Renal cortical epithelial cell (primary cell): Measurements from ENCODE around the gene LAG3. TPM values are rescaled to one million over a fixed set of nuclear protein-coding genes. Genes with fewer than 3 reads are reported as not detected.

Source experiments
- DNase-seq: peaks from one replicate; pipeline ENCODE4 v3.0.0-alpha.2; 2011; ENCODE audit warnings: low read depth
- total RNA-seq: library from RNA; depleted of rRNA; stranded (reverse); fragments of >200 nt; gene quantifications from 2 replicates; pipeline ENCODE4 v1.2.3, GENCODE V29; 2014

LAG3 gene
- total RNA-seq, 1 donor from 2014 or later, result not detected

DNA sequence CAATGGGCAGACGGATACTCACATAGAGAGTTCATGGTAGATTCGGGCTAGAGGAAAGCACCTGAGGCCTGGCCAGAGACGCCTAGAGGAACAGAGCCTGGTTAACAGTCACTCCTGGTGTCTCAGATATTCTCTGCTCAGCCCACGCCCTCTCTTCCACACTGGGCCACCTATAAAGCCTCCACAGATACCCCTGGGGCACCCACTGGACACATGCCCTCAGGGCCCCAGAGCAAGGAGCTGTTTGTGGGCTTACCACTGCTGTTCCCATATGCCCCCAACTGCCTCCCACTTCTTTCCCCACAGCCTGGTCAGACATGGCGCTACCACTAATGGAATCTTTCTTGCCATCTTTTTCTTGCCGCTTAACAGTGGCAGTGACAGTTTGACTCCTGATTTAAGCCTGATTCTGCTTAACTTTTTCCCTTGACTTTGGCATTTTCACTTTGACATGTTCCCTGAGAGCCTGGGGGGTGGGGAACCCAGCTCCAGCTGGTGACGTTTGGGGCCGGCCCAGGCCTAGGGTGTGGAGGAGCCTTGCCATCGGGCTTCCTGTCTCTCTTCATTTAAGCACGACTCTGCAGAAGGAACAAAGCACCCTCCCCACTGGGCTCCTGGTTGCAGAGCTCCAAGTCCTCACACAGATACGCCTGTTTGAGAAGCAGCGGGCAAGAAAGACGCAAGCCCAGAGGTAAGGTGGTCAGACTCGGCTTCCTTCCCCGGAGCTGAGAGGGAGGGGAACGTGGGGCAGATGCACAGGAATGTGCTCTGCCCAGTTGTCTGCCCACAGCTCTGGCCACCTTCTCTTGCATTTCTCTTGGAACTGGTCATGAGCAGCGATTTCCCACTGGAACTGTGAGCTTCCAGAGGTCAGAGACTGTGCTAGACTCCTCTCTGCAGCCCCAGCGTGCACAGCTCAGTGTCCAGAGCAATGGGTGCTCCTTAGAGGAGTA, 16.9 kb downstream of the LAG3 start, which contains the start of gene CD4:
Gene CD4, plus strand, starts transcription at position 557 of the 953 bp plus-strand sequence. CDS start 10,611 bp downstream, outside the sequence.
- no peak for DNase-seq

GRCh38 chr12:6790496-6791150, 18.3 kb downstream of the LAG3 start:
- DNase-seq, result no peak

DNA sequence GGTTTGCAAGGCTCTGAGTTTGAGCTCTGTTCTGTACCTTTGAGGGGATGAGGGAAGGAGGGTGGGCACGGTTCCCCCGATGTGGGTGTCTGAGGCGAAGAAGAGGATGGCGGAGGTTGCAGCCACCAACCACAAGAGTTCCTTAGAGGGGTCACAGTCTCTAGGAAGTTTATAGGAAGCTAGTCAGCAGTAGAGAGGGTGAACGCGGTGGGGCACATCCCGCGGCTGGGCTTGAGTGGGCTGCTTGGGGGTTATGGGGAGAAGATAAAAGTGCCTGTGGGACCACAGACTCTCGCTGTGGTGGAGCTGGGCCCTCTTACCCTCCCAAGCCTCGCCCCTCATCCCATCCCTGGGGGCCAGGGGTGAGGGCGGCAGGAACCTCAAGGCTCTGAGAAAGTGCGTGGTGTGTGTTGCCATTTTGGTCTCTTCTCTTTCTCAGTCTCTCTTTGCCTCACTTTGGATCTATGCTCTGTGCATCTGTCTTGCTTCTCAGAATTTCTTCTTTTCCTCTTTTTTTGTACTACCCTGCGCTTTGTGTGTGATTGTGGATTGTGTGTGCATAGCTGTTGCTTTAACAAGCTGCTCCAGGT, 19.7 kb downstream of the LAG3 start:
- DNase-seq, result no peak

DNA sequence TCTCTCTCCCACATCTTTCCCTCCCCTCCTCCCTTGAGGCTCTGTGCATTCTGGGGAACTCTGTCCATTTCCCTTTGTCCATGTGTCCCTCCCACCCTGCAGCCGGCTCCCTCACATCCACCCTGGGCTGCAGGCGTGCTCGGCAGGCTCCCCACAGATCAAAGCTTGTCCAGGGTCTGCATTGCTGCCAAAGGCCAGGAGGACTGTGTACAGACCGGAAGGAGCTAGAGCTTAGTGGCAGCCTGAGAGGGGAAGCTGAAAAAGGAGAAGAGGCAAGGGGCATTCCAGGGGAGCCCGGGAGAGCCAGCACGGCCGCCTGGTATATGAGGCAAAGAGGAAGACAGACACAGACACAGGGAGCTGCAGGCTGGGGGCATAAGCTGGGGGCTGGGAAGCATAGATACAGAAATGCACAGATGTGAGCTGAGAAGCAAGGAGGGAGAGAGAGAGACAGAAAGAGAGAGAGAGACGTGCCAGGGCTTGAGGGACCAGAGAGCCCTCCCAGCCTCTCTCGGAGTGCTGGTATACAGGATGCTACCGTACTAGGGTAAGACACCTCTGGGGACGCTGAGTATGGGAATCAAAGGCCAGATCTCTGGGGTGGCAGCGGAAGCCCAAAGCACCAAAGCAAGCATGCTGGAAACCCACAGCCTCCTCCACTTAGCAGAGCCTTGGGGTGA, 20.3 kb downstream of the LAG3 start:
- no peak for DNase-seq

DNA sequence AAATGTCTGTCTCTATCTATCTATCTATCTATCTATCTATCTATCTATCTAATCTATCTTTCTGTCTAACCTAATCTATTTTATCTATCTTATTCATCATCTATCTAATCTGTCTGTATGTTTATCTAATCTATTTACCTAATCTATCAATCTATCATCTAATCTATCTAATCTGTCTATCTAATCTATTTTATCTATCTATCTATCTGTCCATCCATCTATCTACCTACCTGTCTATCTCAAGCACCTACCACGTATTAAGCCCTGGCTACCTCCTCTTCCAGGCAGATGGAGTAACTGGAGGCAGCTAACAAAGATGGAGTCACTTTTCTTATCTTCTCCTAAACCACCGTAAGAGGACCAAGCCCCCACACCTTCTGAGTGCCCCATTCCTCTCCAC, 22.8 kb downstream of the LAG3 start:
- DNase-seq, result no peak

- DNase-seq, result no peak
These were observed 24.3 kb downstream of the LAG3 start for GRCh38 chr12:6796576-6796975.

GRCh38 chr12:6799147-6799546, 26.8 kb downstream of the LAG3 start:
- DNase-seq, result no peak

DNA sequence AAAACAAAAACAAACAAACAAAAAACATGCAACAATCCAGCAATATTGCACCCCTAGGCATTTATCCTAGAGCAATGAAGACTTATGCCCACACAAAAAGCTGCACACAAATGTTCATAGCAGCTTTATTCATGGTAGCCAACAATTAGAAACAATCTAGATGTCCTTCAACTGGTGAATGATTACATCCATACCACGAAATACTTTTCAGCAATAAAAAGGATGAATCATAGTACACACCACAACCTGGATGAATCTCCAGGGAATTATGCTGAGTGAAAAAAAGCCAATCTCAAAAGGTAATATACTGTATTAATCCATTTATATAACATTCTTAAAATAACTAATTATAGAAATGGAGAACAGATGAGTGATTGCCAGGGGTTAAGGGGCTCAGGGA, 34.9 kb downstream of the LAG3 start:
- peak; percentile 39 for DNase-seq

GRCh38 chr12:6809056-6809455, 36.7 kb downstream of the LAG3 start:
- no peak for DNase-seq

- no peak for DNase-seq
These were observed 38.4 kb downstream of the LAG3 start for GRCh38 chr12:6810758-6811157.

GRCh38 chr12:6813363-6813762, 41.0 kb downstream of the LAG3 start:
- DNase-seq, result no peak

DNA sequence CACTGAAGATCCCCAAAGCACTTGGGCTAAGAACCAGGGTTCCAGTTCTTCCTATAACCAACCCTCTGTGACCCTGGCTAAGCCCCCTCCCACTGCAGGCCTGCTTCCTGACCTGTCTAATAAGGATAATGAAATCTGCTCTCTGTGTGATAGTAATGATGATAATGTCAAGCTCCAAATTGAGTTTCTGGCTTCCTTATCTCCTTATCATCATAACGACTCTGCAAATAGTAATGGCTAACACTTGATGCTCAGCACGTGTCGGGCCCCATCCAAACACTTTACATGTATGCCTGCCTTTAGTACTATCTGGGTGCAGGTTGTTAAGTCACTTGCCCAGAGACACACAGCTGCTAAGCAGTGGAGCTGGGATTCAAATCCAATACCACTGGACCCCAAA, 44.3 kb downstream of the LAG3 start:
- no peak for DNase-seq

DNA sequence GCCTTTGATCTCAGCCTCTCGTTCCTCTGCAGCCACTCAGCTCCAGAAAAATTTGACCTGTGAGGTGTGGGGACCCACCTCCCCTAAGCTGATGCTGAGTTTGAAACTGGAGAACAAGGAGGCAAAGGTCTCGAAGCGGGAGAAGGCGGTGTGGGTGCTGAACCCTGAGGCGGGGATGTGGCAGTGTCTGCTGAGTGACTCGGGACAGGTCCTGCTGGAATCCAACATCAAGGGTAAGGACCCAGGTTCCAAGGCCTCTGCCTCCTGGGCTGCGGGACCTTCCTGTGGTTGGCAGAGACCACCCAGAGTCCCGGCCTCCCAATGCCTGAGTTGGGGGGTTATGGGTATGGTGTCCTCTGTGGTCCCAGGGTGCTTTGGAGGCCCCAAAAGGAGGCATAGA, 44.8 kb downstream of the LAG3 start:
- no peak for DNase-seq

DNA sequence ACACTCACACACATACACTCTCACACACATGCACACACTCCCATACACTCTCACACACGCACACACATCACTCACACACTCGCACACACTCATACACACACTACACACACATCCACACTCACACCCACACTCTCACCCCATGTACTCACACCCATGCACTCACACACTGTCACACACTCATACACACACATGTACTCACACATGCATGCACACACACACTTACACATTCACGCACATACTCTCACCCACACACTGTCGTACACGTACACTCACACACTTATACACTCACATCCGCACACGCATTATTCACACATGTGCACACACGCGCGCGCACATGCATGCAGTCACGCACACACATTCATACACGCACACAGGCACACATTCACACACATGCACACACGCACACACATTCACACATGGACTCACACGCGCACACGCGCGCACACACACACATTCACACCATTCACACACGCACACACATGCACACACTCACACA, 45.4 kb downstream of the LAG3 start:
- DNase-seq, result no peak

DNA sequence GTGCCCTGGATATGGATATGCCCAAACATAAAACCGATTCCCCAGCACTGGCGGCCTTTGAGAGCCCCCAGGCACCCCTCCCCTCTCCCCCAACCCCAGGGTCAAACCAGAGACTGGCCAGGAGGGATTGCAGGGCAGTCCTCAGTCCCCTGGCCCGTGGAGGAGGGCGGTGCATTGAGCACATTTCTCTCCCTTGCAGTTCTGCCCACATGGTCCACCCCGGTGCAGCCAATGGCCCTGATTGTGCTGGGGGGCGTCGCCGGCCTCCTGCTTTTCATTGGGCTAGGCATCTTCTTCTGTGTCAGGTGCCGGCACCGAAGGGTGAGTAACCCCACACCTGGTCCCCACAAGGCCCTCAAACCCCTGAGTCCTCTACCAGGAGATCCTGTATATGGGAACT, 45.9 kb downstream of the LAG3 start:
- DNase-seq, result no peak

GRCh38 chr12:6818645-6819044, 46.3 kb downstream of the LAG3 start:
- no peak for DNase-seq

DNA sequence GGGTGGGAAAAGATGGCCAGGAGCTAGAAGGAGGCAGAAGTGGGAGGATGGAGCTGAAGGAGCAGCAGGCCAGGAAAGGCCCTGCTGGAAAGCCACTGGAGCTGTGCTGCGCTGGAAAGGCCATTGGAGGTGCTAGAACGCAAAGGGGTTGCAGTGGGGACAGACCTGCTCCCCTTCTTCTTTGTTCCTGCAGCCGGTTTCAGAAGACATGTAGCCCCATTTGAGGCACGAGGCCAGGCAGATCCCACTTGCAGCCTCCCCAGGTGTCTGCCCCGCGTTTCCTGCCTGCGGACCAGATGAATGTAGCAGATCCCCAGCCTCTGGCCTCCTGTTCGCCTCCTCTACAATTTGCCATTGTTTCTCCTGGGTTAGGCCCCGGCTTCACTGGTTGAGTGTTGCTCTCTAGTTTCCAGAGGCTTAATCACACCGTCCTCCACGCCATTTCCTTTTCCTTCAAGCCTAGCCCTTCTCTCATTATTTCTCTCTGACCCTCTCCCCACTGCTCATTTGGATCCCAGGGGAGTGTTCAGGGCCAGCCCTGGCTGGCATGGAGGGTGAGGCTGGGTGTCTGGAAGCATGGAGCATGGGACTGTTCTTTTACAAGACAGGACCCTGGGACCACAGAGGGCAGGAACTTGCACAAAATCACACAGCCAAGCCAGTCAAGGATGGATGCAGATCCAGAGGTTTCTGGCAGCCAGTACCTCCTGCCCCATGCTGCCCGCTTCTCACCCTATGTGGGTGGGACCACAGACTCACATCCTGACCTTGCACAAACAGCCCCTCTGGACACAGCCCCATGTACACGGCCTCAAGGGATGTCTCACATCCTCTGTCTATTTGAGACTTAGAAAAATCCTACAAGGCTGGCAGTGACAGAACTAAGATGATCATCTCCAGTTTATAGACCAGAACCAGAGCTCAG, 47.0 kb downstream of the LAG3 start:
- no peak for DNase-seq

DNA sequence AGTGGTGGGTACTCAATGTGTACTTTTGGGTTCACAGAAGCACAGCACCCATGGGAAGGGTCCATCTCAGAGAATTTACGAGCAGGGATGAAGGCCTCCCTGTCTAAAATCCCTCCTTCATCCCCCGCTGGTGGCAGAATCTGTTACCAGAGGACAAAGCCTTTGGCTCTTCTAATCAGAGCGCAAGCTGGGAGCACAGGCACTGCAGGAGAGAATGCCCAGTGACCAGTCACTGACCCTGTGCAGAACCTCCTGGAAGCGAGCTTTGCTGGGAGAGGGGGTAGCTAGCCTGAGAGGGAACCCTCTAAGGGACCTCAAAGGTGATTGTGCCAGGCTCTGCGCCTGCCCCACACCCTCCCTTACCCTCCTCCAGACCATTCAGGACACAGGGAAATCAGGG, 47.8 kb downstream of the LAG3 start:
- DNase-seq, result no peak

DNA sequence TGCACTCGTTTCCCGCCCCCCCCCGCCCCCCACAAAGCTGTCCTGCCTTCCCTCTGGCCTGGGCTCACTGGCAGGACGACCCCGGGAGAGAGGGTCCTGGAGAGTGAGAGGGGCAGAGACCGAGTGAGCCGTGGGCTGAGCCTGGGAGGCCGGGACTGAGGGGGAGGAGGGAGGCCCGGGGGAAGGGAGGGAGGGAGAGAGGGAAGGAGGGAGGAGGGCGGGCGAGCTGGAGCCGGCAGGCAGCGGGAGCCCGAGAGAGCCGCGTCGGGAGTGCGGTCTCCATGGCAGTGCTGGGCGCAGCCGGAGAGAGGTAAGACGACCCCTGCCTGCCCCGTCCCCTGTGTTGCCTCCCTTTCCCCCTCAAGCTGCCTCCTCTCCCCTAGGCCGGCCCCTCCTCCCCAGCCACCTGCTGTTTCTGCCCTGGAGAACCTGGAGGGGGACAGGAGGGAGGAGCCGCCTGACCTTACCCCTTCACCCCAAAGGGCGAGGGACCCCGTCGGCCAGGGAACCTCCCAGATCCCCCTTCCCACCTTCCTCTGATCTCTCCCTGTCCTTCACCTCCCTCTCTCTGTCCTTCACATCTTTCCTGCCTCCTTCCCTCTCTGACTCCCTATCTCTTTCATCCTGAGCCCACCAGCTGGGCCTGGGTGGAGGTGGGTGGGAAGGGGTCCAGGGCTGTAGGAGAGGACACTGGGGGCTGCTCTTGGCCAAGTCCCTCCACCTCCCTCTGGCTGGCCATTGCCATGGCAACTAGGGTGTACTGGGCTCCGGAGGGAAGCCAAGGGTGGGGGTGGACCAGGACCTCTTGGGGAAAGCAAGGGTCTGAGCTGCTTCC, 49.5 kb downstream of the LAG3 start, which contains the start of gene GPR162:
Gene GPR162, plus strand, starts transcription at position 231 of the 835 bp plus-strand sequence. CDS start 2,078 bp downstream, outside the sequence.
- DNase-seq, result no peak
